AML-193 (cell line): ENCODE data around the gene CRYGN.
A peak's percentile ranks its signal among the peaks of the same experiment; 100 is the strongest.

Source experiments
- DNase-seq, 2 experiments: peaks; one replicate each; lab custom pipeline; 2025; lab: John Stamatoyannopoulos, UW

Gene CRYGN

DNA sequence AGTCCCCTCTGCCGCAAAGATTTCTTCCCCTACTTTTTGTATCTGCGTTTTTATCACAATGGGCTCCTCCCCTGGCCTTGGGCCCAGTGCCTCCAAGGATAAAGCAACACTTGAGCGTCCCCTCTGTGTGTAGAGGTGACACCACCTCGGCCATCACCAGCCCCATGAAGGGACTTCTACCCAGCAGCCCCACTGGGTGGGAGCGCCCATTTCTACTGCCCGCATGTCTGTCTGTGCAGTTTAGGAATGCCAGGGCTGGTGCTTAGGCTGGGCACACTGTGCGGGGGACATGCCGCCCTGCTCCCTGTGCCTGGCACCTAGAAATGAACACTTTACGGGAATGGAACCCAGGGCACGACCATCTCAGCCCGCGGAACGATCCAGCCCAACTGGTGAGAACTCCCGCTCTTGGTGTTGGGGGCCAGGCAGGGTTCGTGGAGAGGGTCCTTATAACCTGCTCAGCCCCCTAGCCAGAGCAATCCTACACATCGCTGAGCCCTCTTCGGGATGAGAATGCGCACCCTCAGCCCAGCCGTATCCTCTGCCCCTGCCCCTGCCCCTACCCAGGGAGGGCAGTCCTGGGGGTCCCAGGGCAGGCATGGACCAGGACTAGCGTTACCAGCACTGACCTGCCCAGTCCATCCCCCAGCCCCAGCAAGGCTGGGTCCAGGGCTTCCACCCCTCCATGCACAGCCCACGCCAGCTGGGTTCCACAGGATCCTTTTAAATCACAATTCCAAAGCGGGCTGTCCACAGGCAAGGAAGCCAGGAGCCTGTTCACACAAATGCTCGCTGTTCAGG is 12.8 kb downstream of the CRYGN start:
- DNase-seq = no peak

DNA sequence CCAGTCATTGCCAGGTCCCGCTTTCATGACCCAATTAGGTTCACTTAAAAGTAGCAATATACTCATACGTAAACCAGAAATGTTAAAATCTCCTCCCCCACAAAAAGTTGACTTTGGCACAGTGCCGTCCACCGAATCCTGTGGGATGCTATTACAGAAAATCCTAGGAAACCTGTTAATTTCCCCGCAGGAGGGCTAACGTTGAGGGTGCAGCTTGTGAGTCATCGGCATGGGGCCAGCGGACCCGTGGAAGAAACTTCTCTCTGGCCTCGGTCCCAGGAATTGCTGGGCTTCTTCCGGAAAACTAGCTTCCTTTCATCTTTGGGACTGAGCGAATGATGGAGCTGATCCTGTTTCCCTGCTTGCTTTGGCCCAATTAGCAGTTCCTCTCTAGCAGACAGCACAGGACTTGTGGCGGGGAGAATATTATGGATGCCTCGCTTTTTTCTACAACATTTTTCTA is 13.5 kb downstream of the CRYGN start:
- no peak for DNase-seq

DNA sequence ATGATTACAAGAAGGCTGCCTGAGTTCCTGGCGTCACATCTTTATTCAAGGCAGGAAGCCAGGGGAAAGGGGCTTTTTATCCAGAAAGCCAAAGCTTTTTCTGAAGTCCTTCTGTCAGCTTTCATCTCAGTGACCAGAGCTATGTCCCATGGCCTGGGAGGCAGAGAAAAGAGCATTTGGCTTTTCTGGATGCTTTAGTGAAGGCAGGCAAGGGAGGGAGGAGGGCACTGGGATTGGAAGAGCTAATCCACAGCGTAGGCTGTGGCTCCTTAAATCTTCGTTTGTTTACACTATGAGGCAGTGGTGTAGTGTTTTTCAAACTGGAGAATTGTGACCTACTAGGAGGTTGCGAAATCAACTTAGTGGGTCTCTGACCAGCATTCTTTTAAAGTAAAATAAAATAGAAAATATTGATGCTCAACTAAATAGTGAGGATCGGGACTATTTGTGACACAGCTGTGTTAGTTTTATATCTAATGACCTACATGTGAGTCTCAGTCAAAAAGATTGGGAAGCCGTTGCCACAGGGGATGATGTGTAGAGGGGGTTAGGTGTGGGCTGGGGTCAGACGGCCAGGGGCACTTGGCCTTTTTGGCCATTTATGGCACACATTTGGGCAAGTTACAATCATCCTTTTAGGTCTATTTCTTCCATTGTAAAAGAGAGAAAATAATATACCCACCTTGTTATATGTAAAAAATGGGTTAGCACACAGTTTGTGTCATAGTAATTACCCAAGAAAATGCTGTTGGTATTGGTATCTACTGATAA is 14.1 kb downstream of the CRYGN start:
- no peak for DNase-seq

DNA sequence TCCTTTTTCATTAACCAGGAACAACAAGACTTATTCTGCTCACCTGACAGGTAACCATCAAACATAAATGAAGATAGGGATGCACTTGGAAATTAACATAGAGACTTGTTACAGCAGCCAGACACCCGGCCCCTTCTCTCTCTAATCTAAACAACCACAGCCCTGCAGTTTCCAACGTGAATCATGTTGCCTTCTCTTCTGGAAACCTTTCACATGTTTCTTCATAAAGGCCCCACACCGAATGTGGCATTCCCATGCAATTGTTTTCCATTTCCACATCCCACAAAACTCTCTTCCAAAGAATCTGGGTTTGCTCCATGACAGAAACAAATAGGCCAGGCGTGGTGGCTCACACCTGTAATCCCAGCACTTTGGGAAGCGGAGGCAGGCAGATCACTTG is 15.1 kb downstream of the CRYGN start:
- DNase-seq = no peak

DNA sequence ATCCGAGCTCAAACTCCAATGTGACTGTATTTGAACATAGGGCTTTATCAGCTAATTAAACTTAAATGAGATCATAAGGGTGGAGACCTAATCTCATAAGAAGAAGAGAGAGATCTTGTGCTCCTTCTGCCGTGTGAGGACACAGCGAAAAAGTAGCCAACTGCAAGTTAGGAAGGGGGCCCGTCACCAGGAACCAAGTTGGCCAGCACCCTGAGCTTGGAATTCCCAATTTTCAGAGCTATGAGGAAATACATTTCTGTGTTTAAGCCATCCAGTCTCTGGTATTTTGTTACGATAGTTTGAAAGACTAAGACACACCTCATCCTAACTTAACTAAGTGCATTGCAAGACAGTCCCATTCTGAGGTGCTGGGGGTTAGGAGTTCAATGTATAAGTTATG is 16.0 kb downstream of the CRYGN start:
- no peak for DNase-seq

DNA sequence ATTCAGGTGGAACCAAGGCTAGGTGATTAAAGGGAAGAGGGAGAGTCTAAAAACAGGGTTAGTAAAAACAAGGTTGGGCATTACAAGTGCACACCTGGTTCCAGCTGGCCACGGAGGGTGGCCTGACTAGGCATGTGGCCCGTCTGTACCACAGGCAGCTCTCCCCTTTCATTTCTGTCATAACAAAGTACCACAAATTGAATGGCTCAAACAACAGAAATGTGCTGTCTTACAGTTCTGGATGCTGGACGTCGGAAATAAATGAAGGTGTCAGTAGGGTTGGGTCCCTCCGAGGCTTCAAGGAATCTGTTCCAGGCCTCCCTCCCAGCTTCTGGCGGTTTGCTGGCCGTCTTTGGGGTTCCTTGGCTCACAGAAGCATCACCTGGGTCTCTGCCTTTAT is 16.7 kb downstream of the CRYGN start:
- no peak for DNase-seq

DNA sequence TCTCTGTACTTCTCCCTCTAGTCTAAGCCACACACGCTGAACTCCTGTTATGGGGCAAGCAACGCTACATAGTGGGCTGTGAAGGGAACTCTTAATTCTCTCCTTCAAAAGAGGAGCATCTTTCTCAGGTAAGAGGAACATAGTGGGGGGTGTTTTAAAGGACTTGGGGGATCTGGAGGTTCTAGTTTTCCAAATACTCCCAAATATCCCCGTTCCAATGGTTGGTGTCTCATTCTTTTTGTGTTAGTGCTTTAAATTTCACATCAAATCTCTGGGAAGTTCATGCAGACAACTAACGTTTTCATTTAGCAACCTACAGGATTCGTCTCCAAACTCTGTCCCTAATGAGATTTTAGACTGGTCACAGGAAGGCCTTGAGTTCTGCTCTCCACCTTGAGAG is 17.7 kb downstream of the CRYGN start:
- DNase-seq = no peak

DNA sequence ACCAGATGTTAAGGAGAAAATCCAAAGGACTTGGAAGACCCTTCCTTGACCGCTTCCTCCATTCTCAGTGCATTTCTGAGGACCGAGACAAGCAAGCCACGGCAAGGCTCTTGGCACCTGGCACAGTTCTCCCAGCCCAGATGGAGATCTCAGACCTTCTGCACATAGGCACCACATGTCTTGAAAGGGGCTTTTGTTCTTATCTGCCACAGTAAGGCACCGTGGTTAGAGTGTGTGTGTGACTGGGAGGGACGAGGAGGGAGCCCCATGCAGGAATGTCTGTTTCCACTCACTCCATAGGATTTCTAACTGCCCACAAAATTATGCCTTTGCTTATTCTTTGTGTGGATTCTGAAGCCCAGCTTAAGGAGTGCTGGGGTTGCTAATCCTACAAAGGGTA is 19.8 kb downstream of the CRYGN start:
- no peak for DNase-seq

DNA sequence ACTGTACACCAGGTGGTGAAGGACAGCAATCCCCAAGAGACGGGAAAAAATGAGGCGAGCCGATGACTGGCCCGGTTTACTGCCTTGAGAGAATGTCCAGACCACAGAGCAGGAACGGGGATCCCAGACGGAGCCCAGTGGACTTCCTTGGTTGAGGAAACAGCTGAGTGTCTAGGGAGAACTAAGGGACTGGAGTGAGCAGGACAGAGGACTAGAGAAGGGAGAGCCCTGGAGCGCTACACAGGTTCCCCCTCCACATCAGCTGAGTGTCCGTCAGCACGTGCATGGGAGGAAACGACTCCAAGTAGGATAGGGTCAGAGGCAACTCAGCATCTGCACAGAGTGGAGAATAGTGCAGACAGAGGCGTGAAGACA is 23.0 kb downstream of the CRYGN start:
- no peak for DNase-seq

DNA sequence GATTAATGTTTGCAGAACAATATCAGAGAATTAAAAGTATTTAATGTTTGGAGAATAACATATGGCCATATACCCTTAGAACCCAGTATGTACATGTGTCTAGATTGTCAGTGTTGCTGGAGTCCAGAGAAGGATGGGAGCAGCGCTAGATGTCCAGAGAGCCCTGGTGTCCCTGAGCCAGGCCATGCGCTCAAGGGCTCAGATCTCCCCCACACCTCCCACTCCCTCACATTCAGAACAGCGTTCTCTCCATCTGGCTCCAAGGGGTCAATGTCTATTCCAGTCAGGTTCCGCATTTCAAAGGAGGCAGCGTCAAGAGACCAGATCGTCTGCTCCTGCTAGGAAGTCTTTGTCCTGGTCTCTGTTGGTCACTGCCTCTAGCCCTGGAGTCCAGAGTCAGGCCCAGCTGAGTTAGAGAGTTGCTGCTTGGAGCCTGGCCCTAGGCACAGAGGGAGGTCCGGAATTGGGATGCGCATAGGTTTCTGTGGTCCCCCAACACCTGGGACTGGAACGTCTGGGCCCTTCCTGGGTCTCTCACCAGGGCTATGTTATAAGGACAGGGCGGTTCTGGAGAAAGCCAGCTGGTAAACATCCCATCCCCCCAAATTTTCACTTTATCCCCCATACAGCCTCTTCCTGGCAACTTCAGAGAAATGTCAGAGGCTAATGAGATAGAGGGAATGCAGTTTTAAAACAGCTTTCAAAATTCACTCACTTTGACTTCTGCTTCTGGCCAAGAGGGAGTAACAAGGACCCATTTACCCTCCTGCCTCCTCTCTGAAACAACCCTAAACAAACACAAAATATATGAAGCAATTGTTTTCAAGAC is 23.6 kb downstream of the CRYGN start:
- DNase-seq = no peak

DNA sequence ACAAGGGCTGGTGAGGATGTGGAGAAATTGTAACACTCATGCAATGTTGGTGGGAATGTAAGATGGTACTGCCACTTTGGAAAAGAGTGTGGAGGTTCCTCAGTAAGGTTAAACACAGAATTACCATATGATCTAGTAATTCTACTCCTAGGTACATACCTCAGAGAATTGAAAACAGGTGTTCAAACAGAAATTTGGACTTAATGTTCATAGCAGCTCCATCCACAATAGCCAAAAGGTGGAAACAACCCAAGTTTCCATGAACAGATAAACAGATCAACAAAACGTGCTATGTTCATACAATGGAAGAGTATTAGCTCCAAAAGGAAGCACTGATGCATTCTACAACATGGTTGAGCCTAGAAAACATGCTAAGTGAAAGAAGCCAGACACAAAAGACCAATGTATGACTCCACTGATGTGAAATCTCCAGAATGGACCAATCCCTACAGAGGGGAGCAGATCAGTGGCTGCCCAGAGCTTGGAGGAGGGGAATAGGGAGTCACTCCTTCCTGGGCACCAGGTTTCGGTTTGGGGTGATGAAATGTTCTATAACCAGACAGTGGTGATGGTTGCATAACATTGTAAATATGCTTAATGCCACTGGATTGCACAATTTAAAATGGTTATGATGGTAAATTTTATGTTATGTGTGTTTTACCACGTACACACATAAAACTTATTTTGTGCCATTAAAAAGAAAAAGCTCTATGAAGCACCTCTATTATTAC is 24.4 kb downstream of the CRYGN start:
- DNase-seq = peak; percentile 88 to 91

DNA sequence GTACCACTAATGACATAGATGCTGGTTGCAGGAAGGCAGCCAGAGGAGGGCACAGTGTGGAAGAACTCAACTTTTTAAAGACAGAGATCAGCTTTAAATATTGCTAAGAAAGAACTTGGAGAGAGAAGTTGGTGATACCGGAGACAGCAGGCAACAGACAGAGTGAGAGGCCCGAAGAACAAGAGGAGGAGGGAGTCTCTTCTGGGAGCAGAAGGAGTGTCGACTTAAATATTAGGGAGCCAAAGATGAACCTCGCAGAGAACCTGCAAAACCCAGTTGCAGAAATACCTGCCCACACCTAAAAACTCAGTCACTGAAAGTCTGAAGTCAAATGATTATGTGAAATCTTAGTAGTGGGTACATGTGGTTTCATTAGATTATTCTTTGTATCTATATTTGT is 26.7 kb downstream of the CRYGN start:
- no peak for DNase-seq

DNA sequence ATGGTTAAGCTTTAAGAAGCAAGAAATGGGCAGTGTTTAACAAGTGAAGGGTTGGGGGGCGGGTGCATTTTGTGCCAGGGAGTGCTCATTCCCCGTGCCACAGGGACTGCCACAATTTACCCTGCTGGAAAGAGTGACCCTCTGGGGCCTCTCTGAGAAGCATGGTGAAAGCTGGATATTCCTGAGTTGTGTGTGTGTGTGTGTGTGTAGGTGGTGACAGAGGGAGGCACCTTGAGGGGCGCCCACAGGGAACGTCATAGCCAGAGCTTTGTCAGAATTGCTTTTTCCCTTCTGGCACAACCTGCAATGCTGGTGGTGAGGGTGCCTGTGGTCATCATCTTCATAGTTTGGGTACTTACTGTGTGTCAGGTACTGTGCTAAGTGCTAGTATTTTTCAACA is 27.6 kb downstream of the CRYGN start:
- DNase-seq = no peak

DNA sequence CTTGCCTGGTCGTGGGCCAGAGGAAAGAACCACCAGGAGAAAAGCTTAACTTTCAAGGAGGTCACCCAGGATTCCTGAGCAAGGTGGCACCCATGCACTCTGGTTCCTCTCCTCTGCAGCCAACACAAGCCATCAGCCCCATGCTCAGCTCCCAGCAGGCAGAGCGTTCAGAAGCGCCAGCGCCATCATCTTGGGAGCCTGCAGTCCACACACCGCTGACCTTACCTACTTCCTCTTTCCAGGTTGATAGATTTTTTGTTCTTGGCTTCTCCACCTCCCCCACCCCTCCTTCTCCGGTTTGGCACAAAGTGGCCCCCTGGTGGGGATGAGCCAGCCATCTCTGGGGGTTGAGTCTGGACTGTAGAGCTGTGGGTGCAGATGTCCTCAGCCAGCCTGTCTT is 28.4 kb downstream of the CRYGN start:
- DNase-seq = no peak

DNA sequence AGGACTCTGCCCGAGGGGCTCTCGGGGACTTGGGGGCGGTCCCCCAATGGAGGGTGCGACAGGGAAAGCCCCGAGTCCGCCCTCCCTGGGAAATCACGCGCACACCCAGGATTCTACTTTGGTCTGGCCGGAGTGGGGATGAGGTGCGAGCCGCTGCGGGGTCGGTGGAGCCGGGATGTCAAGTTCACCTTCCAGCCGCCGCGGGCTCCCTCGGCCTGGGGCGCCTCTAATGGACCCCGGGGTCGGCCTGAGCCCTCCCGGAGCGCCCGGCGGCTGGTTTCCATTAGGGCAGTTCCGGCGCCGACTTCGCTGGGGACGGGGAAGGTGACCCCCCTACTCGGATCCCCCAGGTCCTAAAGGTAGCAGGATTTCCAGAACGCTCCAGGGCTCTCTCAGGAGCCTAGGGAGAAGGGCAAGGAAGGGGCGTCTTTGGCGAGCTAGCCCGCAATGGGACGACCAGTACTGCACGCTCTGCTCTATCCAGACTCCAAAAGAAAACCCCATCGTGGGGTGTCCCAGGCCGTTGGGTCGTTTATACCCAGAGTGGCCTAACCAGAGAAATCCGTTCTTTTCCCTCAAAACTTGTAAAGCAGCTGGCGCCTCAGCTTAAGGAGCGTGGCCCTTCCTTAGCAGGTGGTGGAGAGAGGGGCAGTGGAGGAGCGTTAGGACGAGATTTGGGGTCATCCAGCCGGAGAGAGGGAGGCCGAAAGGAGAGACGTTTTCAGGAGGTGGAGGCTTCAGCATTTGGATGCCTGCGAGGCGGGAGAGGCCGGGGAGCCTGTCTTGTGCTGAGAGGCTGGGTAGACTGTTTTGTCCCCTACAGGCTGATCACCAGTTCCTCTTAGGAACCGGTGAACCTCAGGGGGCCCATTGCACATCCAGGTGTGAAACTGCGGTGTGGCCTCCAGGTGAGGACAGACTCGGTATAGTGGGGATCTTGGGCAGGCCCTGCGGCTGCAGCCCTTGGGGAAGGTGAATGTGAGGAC is 29.2 kb downstream of the CRYGN start:
- DNase-seq = no peak

DNA sequence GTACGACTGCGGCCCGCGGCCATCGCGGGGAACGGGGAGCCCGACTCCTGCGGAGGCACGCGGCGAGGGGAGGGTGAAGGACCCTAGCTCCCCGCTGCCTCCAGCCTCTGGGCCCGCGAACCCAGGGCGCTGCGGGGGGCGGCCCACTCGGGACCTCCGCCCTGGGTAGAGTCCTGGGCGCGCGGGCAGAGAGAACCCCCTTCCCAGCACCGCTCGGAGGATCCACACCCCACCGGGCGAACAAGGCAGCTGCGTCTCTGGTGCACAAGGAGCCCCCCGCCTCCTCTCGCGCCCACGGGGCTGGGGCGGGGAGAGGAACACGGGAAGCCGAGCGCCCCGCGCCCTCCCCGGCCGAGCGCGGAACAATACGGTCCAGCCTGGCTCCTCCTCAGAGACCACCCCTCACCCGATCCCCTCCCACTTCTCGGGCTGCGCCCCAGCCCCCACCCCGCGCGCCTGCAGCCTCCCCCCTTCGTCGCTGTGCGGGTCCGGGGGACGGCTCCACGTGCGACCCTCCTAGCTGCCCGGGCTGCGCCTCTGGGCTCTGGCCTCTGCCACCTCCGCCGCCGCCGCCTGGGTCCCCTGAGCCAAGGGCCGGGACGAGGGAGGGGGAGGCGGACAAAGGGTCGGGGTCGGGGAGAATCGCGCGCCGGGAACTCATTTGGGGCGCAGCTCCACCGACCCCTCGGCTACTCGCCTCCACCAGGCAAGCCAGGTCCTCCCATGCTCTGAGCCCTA is 30.1 kb downstream of the CRYGN start, which contains the start of gene WDR86:
TSS of gene WDR86 (minus strand) at position 372 of the 738 bp plus-strand sequence. CDS start 449 bp downstream, outside the sequence.
- no peak for DNase-seq

DNA sequence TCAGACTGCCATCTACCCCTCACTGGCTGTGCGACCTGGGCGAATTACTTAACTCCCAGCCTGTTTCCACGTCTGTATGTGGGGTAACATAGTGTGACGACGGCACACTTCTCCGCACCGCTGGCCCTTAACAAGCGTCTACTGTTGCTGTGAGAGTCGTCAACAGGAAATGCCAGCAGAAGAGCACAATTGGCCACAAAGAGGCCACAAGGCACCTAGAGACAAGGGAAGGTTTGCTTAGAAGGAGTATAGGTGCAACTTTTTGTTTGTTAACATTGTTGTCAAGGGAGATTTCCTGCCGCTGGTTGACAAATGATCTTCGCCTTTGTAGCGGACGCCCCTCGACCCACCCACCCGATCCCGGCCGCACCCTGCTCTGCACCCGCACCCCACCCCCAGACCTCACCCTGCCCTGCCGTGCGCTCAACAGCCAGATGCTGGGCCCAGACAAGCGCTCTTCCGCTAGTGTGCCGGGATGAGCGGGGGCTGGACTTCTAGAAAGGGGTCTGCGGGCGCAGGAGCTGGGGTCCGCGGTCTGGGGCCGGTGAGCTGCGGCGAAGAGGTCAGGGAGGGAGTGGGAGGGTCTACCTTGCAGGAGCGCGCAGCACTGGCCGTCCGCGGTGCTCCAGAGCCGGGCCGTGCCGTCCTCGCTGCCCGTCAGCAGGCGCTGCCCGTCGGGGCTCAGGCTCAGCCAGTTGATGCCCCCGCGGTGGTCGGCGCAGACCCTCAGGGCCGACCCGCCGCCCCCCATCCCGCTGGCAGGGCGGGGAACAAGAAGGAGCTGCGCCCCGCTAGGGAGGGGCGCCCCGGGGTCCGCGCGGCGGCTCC is 30.9 kb downstream of the CRYGN start:
- DNase-seq = no peak

DNA sequence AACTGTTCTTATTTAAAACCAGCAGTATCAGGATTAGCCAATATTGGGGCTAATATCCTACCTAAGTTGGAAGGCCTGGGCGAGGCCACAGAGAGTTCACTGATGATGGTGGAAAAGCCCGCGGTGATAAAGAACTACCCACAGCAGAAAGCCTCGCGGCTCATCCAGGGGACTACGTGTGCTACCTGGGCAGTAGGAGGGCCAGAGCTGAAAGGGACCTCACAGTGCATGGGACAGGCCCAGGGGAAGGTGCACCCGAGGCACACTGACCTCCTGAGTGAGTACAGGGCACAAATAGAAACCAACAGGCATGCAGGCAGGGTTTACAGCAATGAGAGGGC is 31.5 kb downstream of the CRYGN start:
- no peak for DNase-seq
